GM12892 (cell line): ENCODE data around the gene ARID4A.
A peak's percentile ranks its signal among the peaks of the same experiment; 100 is the strongest.
"Not testable (repeated sequence)": the region's sequence is repeated elsewhere in the genome, so short reads cannot be mapped to it uniquely, and the experiment has no call there.

Experiments
- DNase-seq: peaks from one replicate; pipeline ENCODE4 v3.0.0; 2011; ENCODE audit not compliant: insufficient read length
- FAIRE-seq: peaks from 2 replicates; lab custom pipeline; 2011; peaks lifted over from hg19 to GRCh38; lab: Jason Lieb, UNC
- POLR2A ChIP-seq: IDR thresholded peaks from 2 replicates; pipeline ENCODE4 v1.6.1; 2011; ENCODE audit warnings: low read depth, low read length, control low read depth
- POLR2AphosphoS5 ChIP-seq: IDR thresholded peaks from 2 replicates; pipeline ENCODE4 v1.6.1; 2011; ENCODE audit warnings: low read depth, low read length, control low read depth
- TAF1 ChIP-seq: IDR thresholded peaks from 2 replicates; pipeline ENCODE4 v1.6.1; 2011; ENCODE audit warnings: low read depth, mild to moderate bottlenecking, control low read depth, low read length, borderline replicate concordance

ARID4A gene

GRCh38 chr14:58341152-58341748, 42.9 kb downstream of the ARID4A start:
- no peak for FAIRE-seq
- no peak for DNase-seq
- TF ChIP-seq POLR2A (no peak), TAF1 (no peak), POLR2AphosphoS5 (no peak)

DNA sequence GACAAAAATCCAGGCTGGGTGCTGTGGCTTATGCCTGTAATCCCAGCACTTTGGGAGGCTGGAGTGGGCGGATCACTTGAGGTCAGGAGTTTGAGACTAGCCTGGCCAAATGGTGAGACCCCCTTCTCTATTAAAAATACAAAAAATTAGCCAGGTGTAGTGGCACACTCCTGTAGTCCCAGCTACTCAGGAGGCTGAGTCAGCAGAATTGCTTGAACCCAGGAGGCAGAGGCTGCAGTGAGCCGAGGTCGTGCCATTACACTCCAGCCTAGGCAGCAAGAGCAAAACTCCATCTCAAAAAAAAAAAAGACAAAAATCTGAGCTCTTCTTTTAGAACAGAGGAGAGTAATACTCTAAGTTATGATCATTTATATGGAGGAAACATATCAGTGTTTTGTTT, 45.2 kb downstream of the ARID4A start:
- not testable (repeated sequence) for FAIRE-seq, DNase-seq

GRCh38 chr14:58353516-58354299, 55.4 kb downstream of the ARID4A start:
- TF ChIP-seq TAF1 (no peak), POLR2A (no peak), POLR2AphosphoS5 (no peak)
- peak; percentile 69 for FAIRE-seq

GRCh38 chr14:58354808-58355207, 56.5 kb downstream of the ARID4A start:
- no peak for TF ChIP-seq TAF1
- no peak for TF ChIP-seq POLR2A
- no peak for TF ChIP-seq POLR2AphosphoS5
- DNase-seq, result no peak
- FAIRE-seq, result peak; percentile 48

More at GRCh38 chr14:58353516-58354299, 55.4 kb downstream of the ARID4A start:
- DNase-seq, result no peak

DNA sequence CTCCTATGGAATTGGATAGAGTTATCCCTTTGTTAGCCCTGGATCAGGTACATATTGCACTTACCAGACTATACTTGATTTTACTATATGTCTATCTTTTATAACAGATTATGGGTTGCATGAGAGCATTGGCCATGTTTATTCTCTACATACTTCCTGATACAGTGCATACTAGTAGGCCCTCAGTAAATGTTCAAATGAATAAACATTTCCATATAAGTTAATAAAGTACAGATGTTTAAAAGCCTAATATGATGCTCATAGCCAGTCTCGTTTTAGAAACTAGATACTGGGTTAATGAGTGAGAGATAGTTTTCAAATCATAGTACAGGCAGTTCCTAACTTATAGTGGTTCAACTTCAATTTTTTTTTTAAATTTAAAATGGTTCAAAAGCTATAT, 57.9 kb downstream of the ARID4A start:
- FAIRE-seq (no peak), DNase-seq (no peak)
- TF ChIP-seq POLR2A, result no peak
- TF ChIP-seq POLR2AphosphoS5, result no peak
- TF ChIP-seq TAF1, result no peak

- FAIRE-seq, DNase-seq: not testable (repeated sequence)
Measured at GRCh38 chr14:58362272-58362671, 63.9 kb downstream of the ARID4A start.

- TF ChIP-seq TAF1 (no peak), POLR2AphosphoS5 (no peak)
- DNase-seq (no peak), FAIRE-seq (no peak)
Measured at GRCh38 chr14:58362798-58363412, 64.5 kb downstream of the ARID4A start.

DNA sequence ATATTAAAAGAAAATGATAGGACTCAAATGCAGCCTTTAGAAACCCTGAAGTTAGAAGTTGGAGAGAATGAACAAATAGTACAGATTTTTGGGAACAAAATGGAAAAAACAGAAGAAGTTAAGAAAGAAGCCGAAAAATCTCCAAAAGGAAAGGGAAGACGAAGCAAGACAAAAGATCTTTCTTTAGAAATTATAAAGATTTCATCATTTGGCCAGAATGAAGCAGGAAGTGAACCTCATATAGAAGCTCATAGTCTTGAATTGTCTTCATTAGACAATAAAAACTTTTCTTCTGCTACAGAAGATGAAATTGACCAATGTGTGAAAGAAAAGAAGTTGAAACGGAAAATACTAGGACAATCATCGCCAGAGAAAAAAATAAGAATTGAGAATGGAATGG, 66.0 kb downstream of the ARID4A start:
- FAIRE-seq (no peak), DNase-seq (no peak)
- TF ChIP-seq TAF1 (no peak), POLR2AphosphoS5 (no peak), POLR2A (no peak)

- TF ChIP-seq POLR2AphosphoS5 (no peak), TAF1 (no peak), POLR2A (no peak)
- FAIRE-seq, result no peak
- DNase-seq, result no peak
Measured at GRCh38 chr14:58367296-58367695, 68.9 kb downstream of the ARID4A start.

DNA sequence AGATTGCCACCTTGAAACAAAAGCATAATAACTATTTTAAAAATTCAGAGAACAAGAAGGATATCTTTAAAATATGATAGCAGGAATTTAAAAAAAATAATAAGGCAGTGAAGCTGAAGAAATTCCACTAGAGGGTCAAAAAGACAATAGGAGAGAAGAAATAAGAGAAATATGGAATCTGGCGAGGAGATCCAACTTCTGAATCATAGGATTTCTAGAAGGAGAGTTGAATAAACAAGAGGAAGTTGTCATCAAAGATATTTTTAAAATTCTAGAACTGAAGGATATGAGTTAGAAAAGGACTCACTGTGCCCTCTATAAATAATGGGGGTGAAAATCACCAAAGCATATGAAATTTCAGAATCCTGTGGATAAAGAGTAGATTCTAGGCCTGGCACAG, 70.6 kb downstream of the ARID4A start:
- no peak for TF ChIP-seq POLR2AphosphoS5
- no peak for TF ChIP-seq TAF1
- no peak for TF ChIP-seq POLR2A
- DNase-seq (no peak), FAIRE-seq (no peak)

DNA sequence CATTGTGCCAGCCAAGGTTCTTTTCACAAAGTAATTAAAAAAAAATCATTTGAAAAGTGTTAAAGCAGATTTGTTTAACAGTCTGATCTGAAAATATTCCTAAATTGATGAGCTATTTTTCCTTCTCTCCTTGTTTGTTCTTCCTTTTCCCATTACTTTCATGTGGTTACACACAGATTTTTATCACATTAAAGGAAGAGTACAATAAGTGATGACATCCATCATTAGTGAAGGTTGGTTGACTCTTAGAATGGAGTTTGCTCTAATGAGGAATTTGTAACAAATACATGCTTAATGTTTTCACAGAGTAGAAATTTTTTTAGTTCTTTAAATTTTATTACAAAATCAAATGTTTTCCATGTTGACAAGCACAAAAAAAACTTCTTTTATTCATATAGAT, 78.4 kb downstream of the ARID4A start:
- DNase-seq (no peak), FAIRE-seq (no peak)
- no peak for TF ChIP-seq POLR2A
- no peak for TF ChIP-seq POLR2AphosphoS5
- TF ChIP-seq TAF1, result no peak

DNA sequence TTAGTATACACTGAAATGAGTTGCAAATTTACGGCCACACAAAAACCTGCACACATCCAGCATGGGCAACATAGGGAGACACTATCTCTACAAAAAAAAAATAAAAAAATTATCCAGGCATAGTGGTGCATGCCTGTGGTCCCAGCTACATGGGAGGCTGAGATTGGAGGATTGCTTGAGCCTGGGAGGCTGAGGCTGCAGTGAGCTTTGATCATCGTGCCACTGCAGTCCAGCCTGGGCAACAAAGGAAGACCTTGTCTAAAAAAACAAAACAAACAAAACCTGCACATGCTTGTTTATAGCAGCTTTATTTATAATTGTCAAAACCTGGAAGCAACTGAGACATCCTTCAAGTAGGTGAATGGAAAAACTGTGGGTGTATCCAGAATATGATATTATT, 92.5 kb downstream of the ARID4A start:
- no peak for TF ChIP-seq POLR2AphosphoS5
- TF ChIP-seq POLR2A, result no peak
- DNase-seq (no peak), FAIRE-seq (no peak)

- DNase-seq (no peak), FAIRE-seq (no peak)
- no peak; the same call in 1 of the 2 replicates for TF ChIP-seq POLR2A
- no peak for TF ChIP-seq TAF1
- TF ChIP-seq POLR2AphosphoS5, result no peak
Measured at GRCh38 chr14:58395562-58395811, 97.1 kb downstream of the ARID4A start.
